ENCODE data around the gene GPHB5.
A peak's percentile ranks its signal among the peaks of the same experiment; 100 is the strongest.

GPHB5 gene

GRCh38 chr14:63361790-63362189 is 43.1 kb upstream of the GPHB5 start:
- TF ChIP-seq PPARA (CRISPR knock-in tag; IDR thresholded peaks at IDR 0.05; ENCODE audit: borderline replicate concordance) (no peak), OSR1 (CRISPR knock-in tag; IDR thresholded peaks at IDR 0.05) (no peak), POU6F1 (CRISPR knock-in tag; IDR thresholded peaks at IDR 0.05; ENCODE audit: borderline replicate concordance, low read depth) (no peak), ZC3H10 (CRISPR knock-in tag; IDR thresholded peaks at IDR 0.05) (no peak), CREB5 (CRISPR knock-in tag; IDR thresholded peaks at IDR 0.05; ENCODE audit: low read depth) (no peak), TOX (CRISPR knock-in tag; IDR thresholded peaks at IDR 0.05; ENCODE audit: borderline replicate concordance) (no peak), TCF4 (CRISPR knock-in tag; IDR thresholded peaks at IDR 0.05; ENCODE audit: borderline replicate concordance) (no peak), CSDC2 (CRISPR knock-in tag; IDR thresholded peaks at IDR 0.05) (no peak), ESRRG (CRISPR knock-in tag; IDR thresholded peaks at IDR 0.05) (no peak), GLIS3 (CRISPR knock-in tag; IDR thresholded peaks at IDR 0.05) (no peak), ZNF8 (CRISPR knock-in tag; IDR thresholded peaks at IDR 0.05) (no peak), ZNF70 (CRISPR knock-in tag; IDR thresholded peaks at IDR 0.05) (no peak), RARB (CRISPR knock-in tag; IDR thresholded peaks at IDR 0.05) (no peak), ZFP3 (CRISPR knock-in tag; IDR thresholded peaks at IDR 0.05) (no peak), SNAI2 (CRISPR knock-in tag; IDR thresholded peaks at IDR 0.05) (no peak)
- TF ChIP-seq, protein P1, sequence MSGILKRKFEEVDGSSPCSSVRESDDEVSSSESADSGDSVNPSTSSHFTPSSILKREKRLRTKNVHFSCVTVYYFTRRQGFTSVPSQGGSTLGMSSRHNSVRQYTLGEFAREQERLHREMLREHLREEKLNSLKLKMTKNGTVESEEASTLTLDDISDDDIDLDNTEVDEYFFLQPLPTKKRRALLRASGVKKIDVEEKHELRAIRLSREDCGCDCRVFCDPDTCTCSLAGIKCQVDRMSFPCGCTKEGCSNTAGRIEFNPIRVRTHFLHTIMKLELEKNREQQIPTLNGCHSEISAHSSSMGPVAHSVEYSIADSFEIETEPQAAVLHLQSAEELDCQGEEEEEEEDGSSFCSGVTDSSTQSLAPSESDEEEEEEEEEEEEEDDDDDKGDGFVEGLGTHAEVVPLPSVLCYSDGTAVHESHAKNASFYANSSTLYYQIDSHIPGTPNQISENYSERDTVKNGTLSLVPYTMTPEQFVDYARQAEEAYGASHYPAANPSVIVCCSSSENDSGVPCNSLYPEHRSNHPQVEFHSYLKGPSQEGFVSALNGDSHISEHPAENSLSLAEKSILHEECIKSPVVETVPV (CRISPR knock-in tag; IDR thresholded peaks at IDR 0.05): no peak
- TF ChIP-seq, protein P2, sequence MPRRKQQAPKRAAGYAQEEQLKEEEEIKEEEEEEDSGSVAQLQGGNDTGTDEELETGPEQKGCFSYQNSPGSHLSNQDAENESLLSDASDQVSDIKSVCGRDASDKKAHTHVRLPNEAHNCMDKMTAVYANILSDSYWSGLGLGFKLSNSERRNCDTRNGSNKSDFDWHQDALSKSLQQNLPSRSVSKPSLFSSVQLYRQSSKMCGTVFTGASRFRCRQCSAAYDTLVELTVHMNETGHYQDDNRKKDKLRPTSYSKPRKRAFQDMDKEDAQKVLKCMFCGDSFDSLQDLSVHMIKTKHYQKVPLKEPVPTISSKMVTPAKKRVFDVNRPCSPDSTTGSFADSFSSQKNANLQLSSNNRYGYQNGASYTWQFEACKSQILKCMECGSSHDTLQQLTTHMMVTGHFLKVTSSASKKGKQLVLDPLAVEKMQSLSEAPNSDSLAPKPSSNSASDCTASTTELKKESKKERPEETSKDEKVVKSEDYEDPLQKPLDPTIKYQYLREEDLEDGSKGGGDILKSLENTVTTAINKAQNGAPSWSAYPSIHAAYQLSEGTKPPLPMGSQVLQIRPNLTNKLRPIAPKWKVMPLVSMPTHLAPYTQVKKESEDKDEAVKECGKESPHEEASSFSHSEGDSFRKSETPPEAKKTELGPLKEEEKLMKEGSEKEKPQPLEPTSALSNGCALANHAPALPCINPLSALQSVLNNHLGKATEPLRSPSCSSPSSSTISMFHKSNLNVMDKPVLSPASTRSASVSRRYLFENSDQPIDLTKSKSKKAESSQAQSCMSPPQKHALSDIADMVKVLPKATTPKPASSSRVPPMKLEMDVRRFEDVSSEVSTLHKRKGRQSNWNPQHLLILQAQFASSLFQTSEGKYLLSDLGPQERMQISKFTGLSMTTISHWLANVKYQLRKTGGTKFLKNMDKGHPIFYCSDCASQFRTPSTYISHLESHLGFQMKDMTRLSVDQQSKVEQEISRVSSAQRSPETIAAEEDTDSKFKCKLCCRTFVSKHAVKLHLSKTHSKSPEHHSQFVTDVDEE (CRISPR knock-in tag; IDR thresholded peaks at IDR 0.05): no peak
- TF ChIP-seq, protein P3, sequence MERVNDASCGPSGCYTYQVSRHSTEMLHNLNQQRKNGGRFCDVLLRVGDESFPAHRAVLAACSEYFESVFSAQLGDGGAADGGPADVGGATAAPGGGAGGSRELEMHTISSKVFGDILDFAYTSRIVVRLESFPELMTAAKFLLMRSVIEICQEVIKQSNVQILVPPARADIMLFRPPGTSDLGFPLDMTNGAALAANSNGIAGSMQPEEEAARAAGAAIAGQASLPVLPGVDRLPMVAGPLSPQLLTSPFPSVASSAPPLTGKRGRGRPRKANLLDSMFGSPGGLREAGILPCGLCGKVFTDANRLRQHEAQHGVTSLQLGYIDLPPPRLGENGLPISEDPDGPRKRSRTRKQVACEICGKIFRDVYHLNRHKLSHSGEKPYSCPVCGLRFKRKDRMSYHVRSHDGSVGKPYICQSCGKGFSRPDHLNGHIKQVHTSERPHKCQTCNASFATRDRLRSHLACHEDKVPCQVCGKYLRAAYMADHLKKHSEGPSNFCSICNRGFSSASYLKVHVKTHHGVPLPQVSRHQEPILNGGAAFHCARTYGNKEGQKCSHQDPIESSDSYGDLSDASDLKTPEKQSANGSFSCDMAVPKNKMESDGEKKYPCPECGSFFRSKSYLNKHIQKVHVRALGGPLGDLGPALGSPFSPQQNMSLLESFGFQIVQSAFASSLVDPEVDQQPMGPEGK (CRISPR knock-in tag; IDR thresholded peaks at IDR 0.05; ENCODE audit: borderline replicate concordance): no peak
- peak; percentile 50; the same call in 2 of the 3 replicates for ATAC-seq

GRCh38 chr14:63357841-63358240 is 39.1 kb upstream of the GPHB5 start:
- TF ChIP-seq ISL1 (CRISPR knock-in tag; IDR thresholded peaks at IDR 0.05) (no peak), SNAI2 (CRISPR knock-in tag; IDR thresholded peaks at IDR 0.05) (no peak), TOX (CRISPR knock-in tag; IDR thresholded peaks at IDR 0.05; ENCODE audit: borderline replicate concordance) (no peak), GLIS3 (CRISPR knock-in tag; IDR thresholded peaks at IDR 0.05) (no peak), OSR1 (CRISPR knock-in tag; IDR thresholded peaks at IDR 0.05) (no peak), PPARA (CRISPR knock-in tag; IDR thresholded peaks at IDR 0.05; ENCODE audit: borderline replicate concordance) (no peak), CSDC2 (CRISPR knock-in tag; IDR thresholded peaks at IDR 0.05) (no peak), TCF4 (CRISPR knock-in tag; IDR thresholded peaks at IDR 0.05; ENCODE audit: borderline replicate concordance) (no peak), ARNTL (CRISPR knock-in tag; IDR thresholded peaks at IDR 0.05; ENCODE audit: borderline replicate concordance, low read depth) (no peak), BACH2 (CRISPR knock-in tag; IDR thresholded peaks at IDR 0.05; ENCODE audit: borderline replicate concordance) (no peak), ZNF565 (CRISPR knock-in tag; conservative IDR thresholded peaks at IDR 0.05; ENCODE audit: low read depth) (no peak), ZNF8 (CRISPR knock-in tag; IDR thresholded peaks at IDR 0.05) (no peak)
- TF ChIP-seq, protein P3 (CRISPR knock-in tag; IDR thresholded peaks at IDR 0.05; ENCODE audit: borderline replicate concordance): no peak
- no peak for ATAC-seq

All from SK-N-SH treated with all-trans-retinoic acid at 6 μM for 48 hours (cell line).